Dedifferentiated amniotic fluid mesenchymal stem cell (primary cell): ENCODE measurements around the gene PDE6A.

Source experiments
- DNase-seq: peaks from one replicate; pipeline ENCODE4 v3.0.0-alpha.2; 2016; ENCODE audit errors: extremely low spot score

The PDE6A gene

DNA sequence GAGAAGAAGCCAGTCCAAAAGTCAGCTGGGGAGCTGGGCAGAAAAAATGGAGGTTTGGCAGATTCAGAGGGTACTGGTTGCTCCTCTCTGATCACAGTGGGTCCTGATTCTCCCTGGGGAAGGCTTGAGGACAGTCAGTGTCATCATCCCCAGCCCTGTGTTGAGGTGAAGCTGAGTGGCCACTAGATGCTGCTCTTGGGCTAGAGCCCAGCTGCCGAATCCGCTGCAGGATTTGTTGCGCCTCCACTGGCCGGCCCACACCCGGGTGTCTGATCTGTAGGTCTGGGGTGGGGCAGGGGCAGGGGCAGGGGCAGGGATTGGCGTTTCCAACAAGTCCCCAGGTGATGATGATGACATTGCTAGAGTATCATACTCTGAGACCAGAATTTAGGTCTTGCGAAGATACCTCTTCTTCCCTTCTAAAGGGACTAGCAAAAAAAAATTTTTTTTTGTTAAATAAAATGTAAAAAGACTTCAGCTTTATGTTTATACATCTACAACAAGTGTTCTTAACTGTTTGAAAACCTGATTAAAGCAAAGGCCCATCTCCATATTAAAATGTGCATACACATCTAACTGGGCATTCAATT, 106.8 kb downstream of the PDE6A start:
- DNase-seq: peak; percentile 51

- DNase-seq: no peak
These were observed 108.0 kb downstream of the PDE6A start for GRCh38 chr5:149836451-149837139.

GRCh38 chr5:149834246-149834855, 110.2 kb downstream of the PDE6A start:
- DNase-seq: peak; percentile 82

DNA sequence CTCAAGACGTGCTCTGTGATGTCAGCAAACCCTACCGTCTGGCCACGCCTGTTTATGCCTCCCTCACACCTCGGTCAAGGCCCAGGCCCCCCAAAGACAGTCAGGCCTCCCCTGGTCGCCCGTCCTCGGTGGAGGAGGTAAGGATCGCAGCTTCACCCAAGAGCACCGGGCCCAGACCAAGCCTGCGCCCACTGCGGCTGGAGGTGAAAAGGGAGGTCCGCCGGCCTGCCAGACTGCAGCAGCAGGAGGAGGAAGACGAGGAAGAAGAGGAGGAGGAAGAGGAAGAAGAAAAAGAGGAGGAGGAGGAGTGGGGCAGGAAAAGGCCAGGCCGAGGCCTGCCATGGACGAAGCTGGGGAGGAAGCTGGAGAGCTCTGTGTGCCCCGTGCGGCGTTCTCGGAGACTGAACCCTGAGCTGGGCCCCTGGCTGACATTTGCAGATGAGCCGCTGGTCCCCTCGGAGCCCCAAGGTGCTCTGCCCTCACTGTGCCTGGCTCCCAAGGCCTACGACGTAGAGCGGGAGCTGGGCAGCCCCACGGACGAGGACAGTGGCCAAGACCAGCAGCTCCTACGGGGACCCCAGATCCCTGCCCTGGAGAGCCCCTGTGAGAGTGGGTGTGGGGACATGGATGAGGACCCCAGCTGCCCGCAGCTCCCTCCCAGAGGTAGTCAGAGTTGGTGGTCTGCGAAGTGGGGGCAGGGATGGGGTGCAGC, 111.3 kb downstream of the PDE6A start:
- no peak for DNase-seq

DNA sequence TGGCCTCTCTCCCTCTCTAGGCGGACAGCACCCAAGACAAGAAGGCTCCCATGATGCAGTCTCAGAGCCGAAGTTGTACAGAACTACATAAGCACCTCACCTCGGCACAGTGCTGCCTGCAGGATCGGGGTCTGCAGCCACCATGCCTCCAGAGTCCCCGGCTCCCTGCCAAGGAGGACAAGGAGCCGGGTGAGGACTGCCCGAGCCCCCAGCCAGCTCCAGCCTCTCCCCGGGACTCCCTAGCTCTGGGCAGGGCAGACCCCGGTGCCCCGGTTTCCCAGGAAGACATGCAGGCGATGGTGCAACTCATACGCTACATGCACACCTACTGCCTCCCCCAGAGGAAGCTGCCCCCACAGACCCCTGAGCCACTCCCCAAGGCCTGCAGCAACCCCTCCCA, 112.0 kb downstream of the PDE6A start:
- DNase-seq: no peak

DNA sequence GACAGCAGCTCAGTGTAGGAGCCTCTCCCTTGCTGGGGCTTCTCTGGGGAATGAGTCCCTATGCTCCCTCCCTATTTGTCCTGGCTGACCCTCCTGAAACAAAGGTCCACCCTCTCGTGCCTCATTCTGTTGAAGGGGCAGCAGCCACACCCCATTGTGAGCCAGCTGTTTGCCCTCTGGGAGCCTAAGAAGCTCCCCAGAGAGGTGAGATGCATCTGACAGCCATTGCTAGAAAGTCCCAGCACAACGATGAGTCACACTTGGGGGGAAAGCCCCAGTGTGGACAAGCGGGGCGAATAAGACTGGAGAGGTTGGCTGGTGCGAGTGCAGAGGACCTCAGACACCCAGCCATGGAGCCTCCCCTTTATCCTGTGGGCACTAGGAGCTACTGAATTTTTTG, 113.1 kb downstream of the PDE6A start:
- no peak for DNase-seq

GRCh38 chr5:149830579-149830978, 114.0 kb downstream of the PDE6A start:
- DNase-seq: no peak

DNA sequence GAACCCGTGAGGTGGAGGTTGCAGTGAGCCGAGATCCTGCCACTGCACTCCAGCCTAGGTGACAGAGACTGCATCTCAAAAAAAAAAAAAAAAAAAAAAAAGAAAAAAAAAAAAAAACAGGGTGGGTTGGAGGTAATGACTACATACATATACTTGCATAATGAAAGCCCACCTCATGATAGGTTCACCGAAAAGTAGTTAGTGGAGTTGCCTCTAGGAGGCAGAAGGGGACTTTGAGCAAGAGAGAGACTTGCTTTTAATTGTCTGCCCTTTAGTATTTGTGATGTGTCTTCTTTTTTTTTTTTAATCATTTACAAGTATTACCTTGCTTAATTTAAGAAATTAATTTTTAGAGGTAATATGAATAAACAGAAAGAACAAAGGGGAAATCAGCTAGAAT, 114.6 kb downstream of the PDE6A start:
- DNase-seq: no peak

DNA sequence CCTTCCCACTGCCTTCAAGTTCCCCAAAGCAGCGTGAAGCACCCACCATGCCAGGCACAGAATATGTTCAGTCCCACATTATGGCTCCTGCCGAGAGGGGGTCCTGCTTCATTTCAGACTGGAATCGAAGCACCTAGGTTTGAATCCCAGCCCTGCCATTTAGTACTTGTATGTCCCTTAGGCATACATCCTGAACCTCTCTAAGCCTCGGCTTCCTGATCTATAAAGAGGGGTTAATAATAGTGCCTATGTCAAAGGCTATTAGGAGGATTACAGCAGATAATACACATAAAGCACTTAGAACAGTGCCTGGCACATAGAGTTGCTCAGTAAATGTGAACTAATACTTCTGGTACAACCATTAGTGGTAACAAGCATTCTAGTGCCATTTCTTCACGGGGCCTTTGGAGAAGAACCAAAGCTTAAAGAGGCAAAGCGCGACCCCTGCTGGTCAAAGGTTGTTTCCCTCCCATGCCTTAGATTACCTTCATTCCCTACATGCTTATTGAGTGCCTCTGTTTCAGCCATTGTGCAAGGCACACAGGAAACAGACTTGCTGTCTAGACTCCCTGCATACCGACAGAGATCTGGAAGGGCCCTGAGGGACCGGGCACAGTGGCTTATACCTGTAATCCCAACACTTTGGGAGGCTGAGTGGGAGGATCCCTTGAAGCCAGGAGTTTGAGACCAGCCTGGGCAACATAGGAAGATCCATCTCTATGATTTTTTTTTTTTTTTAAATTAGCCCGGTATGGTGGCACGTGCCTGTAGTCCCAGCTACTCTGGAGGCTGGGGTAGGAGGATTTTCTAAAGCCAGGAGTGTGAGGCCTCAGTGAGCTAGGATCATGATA, 116.2 kb downstream of the PDE6A start:
- peak; percentile 89 for DNase-seq

- no peak for DNase-seq
These were observed 117.0 kb downstream of the PDE6A start for GRCh38 chr5:149827546-149827945.

GRCh38 chr5:149827086-149827485, 117.5 kb downstream of the PDE6A start:
- DNase-seq: no peak

- DNase-seq: no peak
These were observed 118.0 kb downstream of the PDE6A start for GRCh38 chr5:149826574-149826973.

GRCh38 chr5:149824846-149825245, 119.7 kb downstream of the PDE6A start:
- DNase-seq: no peak

DNA sequence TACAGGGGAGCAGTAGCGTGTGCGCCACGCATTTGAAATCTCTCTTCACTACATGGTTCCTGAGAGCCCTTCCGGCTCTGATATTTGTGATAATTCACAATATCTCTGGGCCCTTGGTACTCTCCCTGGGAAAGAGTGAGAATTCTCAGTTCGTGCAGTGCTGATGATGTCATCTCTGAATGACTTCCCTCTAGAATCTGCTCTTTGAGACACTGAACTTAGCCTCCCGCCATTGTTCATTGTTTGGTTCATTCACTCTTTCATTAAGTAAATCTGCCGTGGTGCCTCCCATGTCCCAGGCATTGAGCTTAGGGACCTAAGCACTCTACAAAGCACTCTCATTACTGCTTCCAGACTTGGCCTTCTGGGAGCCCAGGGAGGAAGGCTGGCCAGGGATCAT, 120.5 kb downstream of the PDE6A start:
- DNase-seq: no peak

GRCh38 chr5:149823375-149823774, 121.2 kb downstream of the PDE6A start:
- no peak for DNase-seq

- DNase-seq: no peak
These were observed 122.3 kb downstream of the PDE6A start for GRCh38 chr5:149822301-149822700.

- DNase-seq: no peak
These were observed 123.8 kb downstream of the PDE6A start for GRCh38 chr5:149820536-149821510.

- no peak for DNase-seq
These were observed 124.6 kb downstream of the PDE6A start for GRCh38 chr5:149820012-149820411.

GRCh38 chr5:149818116-149818515, 126.5 kb downstream of the PDE6A start:
- DNase-seq: no peak

- DNase-seq: no peak
These were observed 127.0 kb downstream of the PDE6A start for GRCh38 chr5:149817539-149818060.
